Vagina (tissue), 2 donors: ENCODE measurements around the gene EIF3K. TPM values are rescaled to one million over a fixed set of nuclear protein-coding genes. Genes with fewer than 3 reads are reported as not detected.
A peak's percentile ranks its signal among the peaks of the same experiment; 100 is the strongest.

Experiments used
- DNase-seq, 2 donors: peaks; one replicate each; pipeline ENCODE4 v3.0.0-alpha.2; 2017; ENCODE audit errors: extremely low spot score in 2 of 2
- H3K27ac ChIP-seq: fragments of 200-600 bp; sonication (generic); one replicate; pipeline ENCODE4 v1.5.1; 2019
- H3K27me3 ChIP-seq: fragments of 200-600 bp; sonication (generic); one replicate; pipeline ENCODE4 v1.5.1; 2019
- H3K36me3 ChIP-seq, 2 donors: fragments of 200-600 bp; sonication (generic); one replicate each; pipeline ENCODE4 v1.5.1; 2017 to 2019
- H3K4me1 ChIP-seq: fragments of 200-600 bp; sonication (generic); one replicate; pipeline ENCODE4 v1.5.1; 2019
- H3K4me3 ChIP-seq, 2 donors: fragments of 200-600 bp; sonication (generic); 1 replicate in 1 of 2; 2 replicates in 1 of 2; pipeline ENCODE4 v1.5.1; 2016 to 2019
- H3K9me3 ChIP-seq: fragments of 200-600 bp; sonication (generic); one replicate; pipeline ENCODE4 v1.5.1; 2019
- CTCF ChIP-seq, 3 experiments: fragments of 450-650 bp in 2 of 3; fragments of 200-600 bp in 1 of 3; sonication (generic) in 1 of 3; IDR thresholded peaks; one replicate each; pipeline ENCODE4 v1.5.1; 2017 to 2019; ENCODE audit warnings: antibody characterized with exemption in 3 of 3, mild to moderate bottlenecking in 2 of 3, moderate library complexity in 2 of 3
- POLR2A ChIP-seq, 2 donors: fragments of 450-650 bp; IDR thresholded peaks; one replicate each; pipeline ENCODE4 v1.6.1; 2017; ENCODE audit warnings: antibody characterized with exemption in 2 of 2, mild to moderate bottlenecking in 2 of 2, moderate library complexity in 2 of 2
- POLR2AphosphoS5 ChIP-seq, 2 donors: sonication (generic); formaldehyde crosslinking; IDR thresholded peaks; one replicate each; pipeline ENCODE4 v1.9.0; 2017; ENCODE audit warnings: antibody characterized with exemption in 2 of 2, mild to moderate bottlenecking in 2 of 2, low read depth in 1 of 2; ENCODE audit not compliant: insufficient read depth in 1 of 2
- intact Hi-C: fragments of 100-400 bp; cut with DNase I; formaldehyde crosslinking; loops from one replicate; pipeline ENCODE4 v1.15.1; 2023
- total RNA-seq: library from RNA; depleted of rRNA; stranded (reverse); fragments of >200 nt; gene quantifications from one replicate; pipeline ENCODE4 v1.2.3, GENCODE V29; 2016

Gene EIF3K
- total RNA-seq, 1 donor from 2014 or later: 349 TPM

GRCh38 chr19:38661136-38661535 is 42.1 kb downstream of the EIF3K start:
- H3K4me3 ChIP-seq: no peak overlapping the region
- H3K27me3 ChIP-seq: no peaks in the 10 kb centered on the region
- TF ChIP-seq CTCF (IDR thresholded peaks at IDR 0.05): no peak
- no peak for TF ChIP-seq POLR2AphosphoS5 (IDR thresholded peaks at IDR 0.05; ENCODE audit: insufficient read depth in 1 of 2, low read depth in 1 of 2)
- no peak for TF ChIP-seq POLR2A (IDR thresholded peaks at IDR 0.05)
- H3K4me1 ChIP-seq: peaks cover 100% of the 10 kb centered on the region
- H3K9me3 ChIP-seq: no peaks in the 10 kb centered on the region
- H3K36me3 ChIP-seq: no peaks in the 10 kb centered on the region
- intact Hi-C loops: no loop called here
- peak overlapping the region; percentile 97 for H3K27ac ChIP-seq
- DNase-seq: no peak

GRCh38 chr19:38661996-38662395 is 43.0 kb downstream of the EIF3K start:
- DNase-seq: no peak

GRCh38 chr19:38662537-38663155 is 43.7 kb downstream of the EIF3K start:
- H3K27me3 ChIP-seq: no peaks in the 10 kb centered on the region
- H3K27ac ChIP-seq: peak overlapping the region; percentile 97
- H3K9me3 ChIP-seq: no peaks in the 10 kb centered on the region
- TF ChIP-seq POLR2AphosphoS5 (IDR thresholded peaks at IDR 0.05; ENCODE audit: insufficient read depth in 1 of 2, low read depth in 1 of 2) (no peak), POLR2A (IDR thresholded peaks at IDR 0.05) (no peak), CTCF (IDR thresholded peaks at IDR 0.05) (no peak)
- DNase-seq: no peak
- peaks cover 100% of the 10 kb centered on the region for H3K4me1 ChIP-seq
- peak overlapping the region in 1 of 2 donors; percentile 27 for H3K4me3 ChIP-seq
- intact Hi-C loops: no loop called here
- no peaks in the 10 kb centered on the region for H3K36me3 ChIP-seq

More at GRCh38 chr19:38661996-38662395, 43.0 kb downstream of the EIF3K start:
- intact Hi-C loops: no loop called here
- no peak for TF ChIP-seq CTCF (IDR thresholded peaks at IDR 0.05)
- peak in 1 of 2 donors; percentile 77 for TF ChIP-seq POLR2AphosphoS5 (IDR thresholded peaks at IDR 0.05; ENCODE audit: insufficient read depth in 1 of 2, low read depth in 1 of 2)
- Histone ChIP-seq H3K36me3 (no peaks in the 10 kb centered on the region), H3K4me3 (no peak overlapping the region), H3K27me3 (no peaks in the 10 kb centered on the region), H3K4me1 (peaks cover 100% of the 10 kb centered on the region), H3K9me3 (no peaks in the 10 kb centered on the region), H3K27ac (peak overlapping the region; percentile 97)

- Histone ChIP-seq H3K36me3 (no peaks in the 10 kb centered on the region), H3K4me3 (peak overlapping the region in 1 of 2 donors; percentile 27), H3K27me3 (no peaks in the 10 kb centered on the region), H3K4me1 (peaks cover 100% of the 10 kb centered on the region), H3K27ac (peak overlapping the region; percentile 97), H3K9me3 (no peaks in the 10 kb centered on the region)
- DNase-seq: no peak
- peak in 1 of 2 donors; percentile 19 for TF ChIP-seq POLR2AphosphoS5 (IDR thresholded peaks at IDR 0.05; ENCODE audit: insufficient read depth in 1 of 2, low read depth in 1 of 2)
- no peak for TF ChIP-seq CTCF (IDR thresholded peaks at IDR 0.05)
- intact Hi-C loops: no loop called here
Measured at GRCh38 chr19:38663156-38663651, 44.2 kb downstream of the EIF3K start.

GRCh38 chr19:38663957-38664502 is 45.0 kb downstream of the EIF3K start:
- peak overlapping the region; percentile 97 for H3K27ac ChIP-seq
- no peak for DNase-seq
- no peaks in the 10 kb centered on the region for H3K36me3 ChIP-seq
- H3K4me3 ChIP-seq: peak overlapping the region in 1 of 2 donors; percentile 27
- intact Hi-C loops: no loop called here
- peaks cover 100% of the 10 kb centered on the region for H3K4me1 ChIP-seq
- no peak for TF ChIP-seq POLR2A (IDR thresholded peaks at IDR 0.05)
- TF ChIP-seq POLR2AphosphoS5 (IDR thresholded peaks at IDR 0.05; ENCODE audit: insufficient read depth in 1 of 2, low read depth in 1 of 2): peak; percentile 71 to 80
- no peaks in the 10 kb centered on the region for H3K27me3 ChIP-seq
- H3K9me3 ChIP-seq: no peaks in the 10 kb centered on the region
